ENCODE measurements around the gene FAF2.
A peak's percentile ranks its signal among the peaks of the same experiment; 100 is the strongest.

FAF2 gene

GRCh38 chr5:176535664-176536131 is 87.5 kb downstream of the FAF2 start:
- Histone ChIP-seq H3K27ac (ENCODE audit: low read length) (peak overlapping the region; percentile 100), H3K4me1 (ENCODE audit: insufficient read depth, low read length) (peaks cover 14% of the 10 kb centered on the region)

DNA sequence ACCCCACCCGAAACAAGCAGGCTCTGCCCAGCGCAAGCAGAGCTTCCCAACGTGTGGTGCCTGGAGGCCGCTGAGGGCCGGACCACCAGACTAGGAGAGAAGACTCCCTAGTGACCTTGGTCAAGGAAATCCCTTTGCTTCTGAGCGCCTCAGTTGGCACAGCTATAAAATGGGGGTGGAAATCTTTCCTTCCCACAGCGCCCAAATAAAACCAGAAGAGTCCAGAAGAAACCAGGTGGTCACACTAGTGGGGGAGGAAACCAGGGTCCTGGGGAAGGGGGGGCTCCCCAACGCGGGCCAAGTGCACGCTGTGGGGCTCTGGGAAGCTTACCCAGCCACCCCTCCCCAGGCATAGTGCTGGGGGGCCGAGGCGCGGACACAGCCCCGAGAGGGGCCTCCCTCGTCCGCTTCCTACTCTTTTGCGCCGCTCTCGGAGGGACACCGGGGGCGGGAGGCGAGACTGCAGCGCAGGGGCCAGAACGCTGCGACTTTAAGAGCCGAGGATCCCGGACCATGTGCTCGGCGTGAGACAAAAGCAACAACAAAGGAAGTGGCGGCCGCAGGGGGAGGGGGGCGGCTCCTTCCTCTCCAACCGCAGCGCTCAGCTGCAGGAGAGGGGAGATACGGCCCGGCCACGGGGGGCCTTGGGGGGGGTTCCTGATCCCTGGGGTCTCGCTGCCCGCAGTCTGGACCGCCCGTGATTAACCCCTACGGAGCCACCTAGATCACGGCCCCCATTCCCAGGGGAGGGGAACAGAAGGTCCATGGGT is 88.1 kb downstream of the FAF2 start:
- H3K9ac ChIP-seq (ENCODE audit: low read depth, low read length): peak overlapping the region; percentile 100
- peak overlapping the region; percentile 100 for H3K27ac ChIP-seq (ENCODE audit: low read length)
- peaks cover 40% of the 10 kb centered on the region for H3K36me3 ChIP-seq (ENCODE audit: insufficient read depth, low read depth, low read length)
- peak overlapping the region; percentile 100 for H3K4me3 ChIP-seq (ENCODE audit: low read length)
- peaks cover 19% of the 10 kb centered on the region for H3K4me1 ChIP-seq (ENCODE audit: insufficient read depth, low read length)
- H3K27me3 ChIP-seq (ENCODE audit: insufficient read depth, low read length): no peaks in the 10 kb centered on the region
- H3K9me3 ChIP-seq (ENCODE audit: insufficient read depth, low read depth, low read length): no peaks in the 10 kb centered on the region

More at GRCh38 chr5:176535664-176536131, 87.5 kb downstream of the FAF2 start:
- peak overlapping the region; percentile 100 for H3K9ac ChIP-seq (ENCODE audit: low read depth, low read length)
- peak overlapping the region; percentile 100 for H3K4me3 ChIP-seq (ENCODE audit: low read length)
- no peaks in the 10 kb centered on the region for H3K27me3 ChIP-seq (ENCODE audit: insufficient read depth, low read length)
- H3K36me3 ChIP-seq (ENCODE audit: insufficient read depth, low read depth, low read length): peaks cover 45% of the 10 kb centered on the region
- no peaks in the 10 kb centered on the region for H3K9me3 ChIP-seq (ENCODE audit: insufficient read depth, low read depth, low read length)

DNA sequence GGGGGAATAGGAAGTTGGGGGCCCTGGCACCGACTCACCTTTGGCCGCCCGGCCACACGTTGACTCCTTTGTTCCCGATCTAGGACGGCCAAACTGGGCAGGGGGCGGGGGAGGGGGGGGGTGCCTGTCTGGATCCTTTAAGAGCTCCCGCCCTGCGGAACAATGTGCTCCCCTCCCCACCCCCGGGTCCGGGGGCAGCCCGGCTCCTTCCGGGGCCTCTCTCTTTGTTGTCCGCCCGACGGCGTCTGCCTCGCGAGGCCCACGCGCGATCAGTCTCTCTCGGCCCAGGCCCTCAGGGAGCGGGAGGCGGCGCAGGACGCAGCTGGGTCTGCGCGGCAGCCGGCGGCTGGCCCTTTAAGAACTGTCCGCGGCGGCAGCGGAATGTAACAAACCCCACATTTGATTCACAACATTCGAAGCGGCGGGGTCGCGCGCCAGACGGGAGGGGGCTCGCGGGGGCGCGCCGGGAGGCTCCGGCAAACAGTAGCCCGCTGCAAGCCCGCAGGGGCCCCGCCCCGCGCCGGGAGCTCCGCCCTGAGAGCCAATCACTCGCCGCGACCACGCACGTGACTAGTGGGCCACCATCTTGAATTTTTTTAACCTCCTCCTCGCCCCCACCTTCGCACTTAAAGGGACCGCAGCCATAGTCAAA is 88.8 kb downstream of the FAF2 start, which contains the start of gene RNF44:
Gene RNF44 (minus strand): TSS at position 501 of the 652 bp plus-strand sequence. CDS start 4,930 bp downstream, outside the sequence.
- Histone ChIP-seq H3K4me1 (ENCODE audit: insufficient read depth, low read length) (peaks cover 27% of the 10 kb centered on the region), H3K27ac (ENCODE audit: low read length) (peak within 1 kb of the TSS; percentile 100), H3K9ac (ENCODE audit: low read depth, low read length) (peak within 1 kb of the TSS; percentile 100), H3K36me3 (ENCODE audit: insufficient read depth, low read depth, low read length) (peaks cover 33% of the 10 kb centered on the region), H3K4me3 (ENCODE audit: low read length) (peak within 1 kb of the TSS; percentile 100), H3K27me3 (ENCODE audit: insufficient read depth, low read length) (peaks cover 3% of the 10 kb centered on the region; the same call in 1 of the 2 replicates), H3K9me3 (ENCODE audit: insufficient read depth, low read depth, low read length) (no peaks in the 10 kb centered on the region)

- Histone ChIP-seq H3K36me3 (ENCODE audit: insufficient read depth, low read depth, low read length) (peaks cover 31% of the 10 kb centered on the region), H3K27ac (ENCODE audit: low read length) (peak overlapping the region; percentile 97), H3K27me3 (ENCODE audit: insufficient read depth, low read length) (peaks cover 10% of the 10 kb centered on the region; the same call in 1 of the 2 replicates), H3K9ac (ENCODE audit: low read depth, low read length) (peak overlapping the region; percentile 100; the same call in 1 of the 2 replicates), H3K4me3 (ENCODE audit: low read length) (peak overlapping the region; percentile 100), H3K4me1 (ENCODE audit: insufficient read depth, low read length) (peaks cover 28% of the 10 kb centered on the region), H3K9me3 (ENCODE audit: insufficient read depth, low read depth, low read length) (no peaks in the 10 kb centered on the region)
These were observed 89.5 kb downstream of the FAF2 start for GRCh38 chr5:176537554-176538229.

DNA sequence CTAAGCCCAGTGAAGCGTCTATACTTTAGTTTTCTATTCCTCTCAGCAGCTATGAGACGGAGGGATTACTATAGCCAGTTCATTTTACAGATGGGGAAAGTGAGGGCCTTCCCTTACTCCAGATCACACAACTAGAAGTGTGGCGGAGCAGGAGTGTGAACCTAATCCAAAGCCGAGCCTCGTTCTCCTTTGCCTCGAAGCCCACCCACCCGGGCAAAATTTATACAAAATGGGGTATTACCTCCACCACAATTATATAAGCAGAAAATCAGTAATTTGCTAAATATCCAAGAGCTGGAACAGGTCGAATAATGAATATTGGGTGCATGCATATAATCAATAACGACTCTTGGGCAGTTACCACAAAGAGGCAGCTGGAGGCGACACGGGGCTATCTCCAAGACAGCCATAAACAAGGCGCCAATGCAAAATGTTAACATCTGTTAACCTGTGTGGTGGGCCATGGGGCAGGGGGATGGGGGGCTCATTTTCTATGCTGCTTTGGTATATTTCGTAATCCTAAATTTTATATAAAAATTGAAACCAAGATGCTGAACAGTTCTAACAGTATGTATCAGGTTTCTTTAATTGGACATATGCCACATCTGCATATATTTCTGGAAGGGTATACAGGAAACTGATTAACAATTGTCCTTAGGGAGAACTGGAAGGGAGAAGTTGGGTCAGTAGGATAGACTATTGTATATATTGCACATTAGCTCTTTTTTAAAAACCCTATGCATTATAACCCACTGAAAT is 90.2 kb downstream of the FAF2 start:
- peaks cover 26% of the 10 kb centered on the region for H3K4me1 ChIP-seq (ENCODE audit: insufficient read depth, low read length)
- H3K27ac ChIP-seq (ENCODE audit: low read length): peak overlapping the region; percentile 75
- peak overlapping the region; percentile 76; the same call in 1 of the 2 replicates for H3K9ac ChIP-seq (ENCODE audit: low read depth, low read length)

GRCh38 chr5:176538989-176539384 is 90.8 kb downstream of the FAF2 start:
- peaks cover 19% of the 10 kb centered on the region for H3K36me3 ChIP-seq (ENCODE audit: insufficient read depth, low read depth, low read length)
- H3K9ac ChIP-seq (ENCODE audit: low read depth, low read length): peak overlapping the region; percentile 76; the same call in 1 of the 2 replicates
- peaks cover 12% of the 10 kb centered on the region; the same call in 1 of the 2 replicates for H3K27me3 ChIP-seq (ENCODE audit: insufficient read depth, low read length)
- peaks cover 26% of the 10 kb centered on the region for H3K4me1 ChIP-seq (ENCODE audit: insufficient read depth, low read length)
- no peak overlapping the region for H3K27ac ChIP-seq (ENCODE audit: low read length)
- H3K9me3 ChIP-seq (ENCODE audit: insufficient read depth, low read depth, low read length): no peaks in the 10 kb centered on the region
- H3K4me3 ChIP-seq (ENCODE audit: low read length): no peak overlapping the region

More for the DNA sequence above, 90.2 kb downstream of the FAF2 start:
- H3K9me3 ChIP-seq (ENCODE audit: insufficient read depth, low read depth, low read length): no peaks in the 10 kb centered on the region
- peak overlapping the region; percentile 100 for H3K4me3 ChIP-seq (ENCODE audit: low read length)
- H3K36me3 ChIP-seq (ENCODE audit: insufficient read depth, low read depth, low read length): peaks cover 24% of the 10 kb centered on the region
- peaks cover 11% of the 10 kb centered on the region; the same call in 1 of the 2 replicates for H3K27me3 ChIP-seq (ENCODE audit: insufficient read depth, low read length)

GRCh38 chr5:176540476-176540899 is 92.3 kb downstream of the FAF2 start:
- H3K9ac ChIP-seq (ENCODE audit: low read depth, low read length): no peak overlapping the region; the same call in 1 of the 2 replicates
- no peak overlapping the region for H3K27ac ChIP-seq (ENCODE audit: low read length)
- peaks cover 14% of the 10 kb centered on the region for H3K4me1 ChIP-seq (ENCODE audit: insufficient read depth, low read length)
- H3K27me3 ChIP-seq (ENCODE audit: insufficient read depth, low read length): peaks cover 25% of the 10 kb centered on the region; the same call in 1 of the 2 replicates
- H3K36me3 ChIP-seq (ENCODE audit: insufficient read depth, low read depth, low read length): peaks cover 4% of the 10 kb centered on the region; the same call in 1 of the 2 replicates
- H3K9me3 ChIP-seq (ENCODE audit: insufficient read depth, low read depth, low read length): no peaks in the 10 kb centered on the region
- H3K4me3 ChIP-seq (ENCODE audit: low read length): no peak overlapping the region

GRCh38 chr5:176540956-176541337 is 92.8 kb downstream of the FAF2 start:
- Histone ChIP-seq H3K36me3 (ENCODE audit: insufficient read depth, low read depth, low read length) (peaks cover 4% of the 10 kb centered on the region; the same call in 1 of the 2 replicates), H3K9me3 (ENCODE audit: insufficient read depth, low read depth, low read length) (no peaks in the 10 kb centered on the region), H3K27me3 (ENCODE audit: insufficient read depth, low read length) (peaks cover 25% of the 10 kb centered on the region; the same call in 1 of the 2 replicates), H3K9ac (ENCODE audit: low read depth, low read length) (peak overlapping the region; percentile 71; the same call in 1 of the 2 replicates), H3K27ac (ENCODE audit: low read length) (peak overlapping the region; percentile 5), H3K4me1 (ENCODE audit: insufficient read depth, low read length) (peaks cover 14% of the 10 kb centered on the region), H3K4me3 (ENCODE audit: low read length) (peak overlapping the region; percentile 40; the same call in 1 of the 2 replicates)

- no peaks in the 10 kb centered on the region for H3K9me3 ChIP-seq (ENCODE audit: insufficient read depth, low read depth, low read length)
- H3K4me3 ChIP-seq (ENCODE audit: low read length): peak overlapping the region; percentile 63; the same call in 1 of the 2 replicates
- peaks cover 14% of the 10 kb centered on the region for H3K4me1 ChIP-seq (ENCODE audit: insufficient read depth, low read length)
- H3K36me3 ChIP-seq (ENCODE audit: insufficient read depth, low read depth, low read length): no peaks in the 10 kb centered on the region
- H3K9ac ChIP-seq (ENCODE audit: low read depth, low read length): peak overlapping the region; percentile 71; the same call in 1 of the 2 replicates
- peak overlapping the region; percentile 5 for H3K27ac ChIP-seq (ENCODE audit: low read length)
- H3K27me3 ChIP-seq (ENCODE audit: insufficient read depth, low read length): peaks cover 25% of the 10 kb centered on the region; the same call in 1 of the 2 replicates
These were observed 93.4 kb downstream of the FAF2 start for GRCh38 chr5:176541338-176542134.

- peaks cover 14% of the 10 kb centered on the region for H3K4me1 ChIP-seq (ENCODE audit: insufficient read depth, low read length)
- peak overlapping the region; percentile 74; the same call in 1 of the 2 replicates for H3K9ac ChIP-seq (ENCODE audit: low read depth, low read length)
- H3K36me3 ChIP-seq (ENCODE audit: insufficient read depth, low read depth, low read length): no peaks in the 10 kb centered on the region
- H3K9me3 ChIP-seq (ENCODE audit: insufficient read depth, low read depth, low read length): no peaks in the 10 kb centered on the region
- H3K27ac ChIP-seq (ENCODE audit: low read length): no peak overlapping the region
- peak overlapping the region; percentile 63 for H3K4me3 ChIP-seq (ENCODE audit: low read length)
- H3K27me3 ChIP-seq (ENCODE audit: insufficient read depth, low read length): peaks cover 25% of the 10 kb centered on the region; the same call in 1 of the 2 replicates
These were observed 94.0 kb downstream of the FAF2 start for GRCh38 chr5:176542135-176542595.

Measured in iPS-20b (cell line).